ENCODE data around the gene SMAD7. TPM values are rescaled to one million over a fixed set of nuclear protein-coding genes. Genes with fewer than 3 reads are reported as not detected.

SMAD7 gene
- polyA plus RNA-seq, 3 donors = 1.4 to 9.4 (median 1.5) TPM

DNA sequence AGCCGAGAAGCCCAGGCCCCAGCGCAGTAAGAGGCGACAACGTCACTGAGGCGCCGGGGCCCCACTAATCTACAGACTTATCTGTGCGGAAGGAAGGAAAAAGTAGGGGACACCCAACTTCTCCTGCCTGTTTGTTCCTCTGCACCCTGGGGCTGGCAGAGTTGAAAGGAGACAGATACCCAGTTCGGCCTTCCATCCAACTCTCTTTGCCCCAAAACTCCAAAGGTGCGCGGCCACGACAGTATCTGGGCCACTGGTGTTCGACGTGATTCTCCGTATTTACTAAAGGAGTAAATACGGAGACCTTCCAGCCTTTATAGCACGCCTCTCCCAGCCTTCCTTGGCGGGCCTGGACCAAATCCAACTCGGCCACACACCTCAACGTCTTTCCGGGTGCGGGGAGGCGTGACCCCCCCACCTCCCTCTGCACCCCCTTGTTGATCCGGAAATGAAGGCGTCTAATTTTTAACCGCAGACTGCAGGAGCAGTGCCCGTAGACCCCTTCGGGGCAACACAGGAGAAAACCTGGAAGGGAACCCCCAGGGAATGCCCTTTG lies 1.6 kb downstream of the SMAD7 start:
- Histone ChIP-seq H3K27me3 (ENCODE audit: control insufficient read depth in 2 of 2, insufficient read depth in 2 of 2, low read length in 2 of 2) (peaks cover 0 to 2% of the 10 kb centered on the region in 2 donors), H3K79me2 (ENCODE audit: insufficient read depth, low read length) (peaks cover 70% of the 10 kb centered on the region), H3K27ac (ENCODE audit: low read depth in 1 of 2, low read length in 2 of 2) (peak overlapping the region in 1 of 2 donors; percentile 70), H3K36me3 (replicated peaks in 1 of 2; ENCODE audit: control insufficient read depth in 1 of 2, insufficient read depth in 2 of 2, low read length in 2 of 2) (peaks cover 0 to 31% of the 10 kb centered on the region in 2 donors), H2AFZ (ENCODE audit: insufficient read depth, low read depth, low read length, poor library complexity, severe bottlenecking) (peak overlapping the region; percentile 62), H3K9ac (ENCODE audit: insufficient read depth, low read length, poor library complexity, severe bottlenecking) (peak overlapping the region; percentile 80), H3K4me3 (replicated peaks in 1 of 3; ENCODE audit: low read depth in 2 of 3, low read length in 3 of 3) (peak overlapping the region; percentile 78 to 95 (median 93)), H4K20me1 (ENCODE audit: insufficient read depth, low read length) (peaks cover 69% of the 10 kb centered on the region), H3K4me1 (ENCODE audit: control insufficient read depth in 1 of 2, insufficient read depth in 2 of 2, low read length in 2 of 2) (peaks cover 26 to 52% of the 10 kb centered on the region in 2 donors), H3K4me2 (replicated peaks; ENCODE audit: extremely low read depth, low read length, poor library complexity, severe bottlenecking) (peak overlapping the region; percentile 100), H3K9me3 (replicated peaks in 1 of 2; ENCODE audit: control insufficient read depth in 1 of 2, insufficient read depth in 1 of 2, low read length in 2 of 2) (no peaks in the 10 kb centered on the region)
- WGBS (ENCODE audit: insufficient coverage) = under 1% methylated on average over 23 of the region's 27 CpGs
- DNase-seq = peak; percentile 32 to 56 (median 51)
- H3K4me3 Mint-ChIP-seq = peak overlapping the region; percentile 98
- intact Hi-C loops (cut with micrococcal nuclease) = loop anchor here (5.0 to 10.0 kb wide), 2 partner anchors 47 to 174 kb away; no protein-coding TSS in a partner anchor
- H3K27ac Mint-ChIP-seq = peak overlapping the region in 6 of 7 donors; percentile 48 to 88 (median 74)
- H3K9me3 Mint-ChIP-seq = no peaks in the 10 kb centered on the region
- TF ChIP-seq, protein P1, sequence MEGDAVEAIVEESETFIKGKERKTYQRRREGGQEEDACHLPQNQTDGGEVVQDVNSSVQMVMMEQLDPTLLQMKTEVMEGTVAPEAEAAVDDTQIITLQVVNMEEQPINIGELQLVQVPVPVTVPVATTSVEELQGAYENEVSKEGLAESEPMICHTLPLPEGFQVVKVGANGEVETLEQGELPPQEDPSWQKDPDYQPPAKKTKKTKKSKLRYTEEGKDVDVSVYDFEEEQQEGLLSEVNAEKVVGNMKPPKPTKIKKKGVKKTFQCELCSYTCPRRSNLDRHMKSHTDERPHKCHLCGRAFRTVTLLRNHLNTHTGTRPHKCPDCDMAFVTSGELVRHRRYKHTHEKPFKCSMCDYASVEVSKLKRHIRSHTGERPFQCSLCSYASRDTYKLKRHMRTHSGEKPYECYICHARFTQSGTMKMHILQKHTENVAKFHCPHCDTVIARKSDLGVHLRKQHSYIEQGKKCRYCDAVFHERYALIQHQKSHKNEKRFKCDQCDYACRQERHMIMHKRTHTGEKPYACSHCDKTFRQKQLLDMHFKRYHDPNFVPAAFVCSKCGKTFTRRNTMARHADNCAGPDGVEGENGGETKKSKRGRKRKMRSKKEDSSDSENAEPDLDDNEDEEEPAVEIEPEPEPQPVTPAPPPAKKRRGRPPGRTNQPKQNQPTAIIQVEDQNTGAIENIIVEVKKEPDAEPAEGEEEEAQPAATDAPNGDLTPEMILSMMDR (IDR thresholded peaks at IDR 0.05) = no peak
- peaks cover 38 to 41% of the 10 kb centered on the region in 2 donors for H3K36me3 Mint-ChIP-seq
- H3K4me1 Mint-ChIP-seq = peaks cover 51% of the 10 kb centered on the region
- H3K27me3 Mint-ChIP-seq (ENCODE audit: low read depth in 3 of 3) = peaks cover 5 to 22% (median 5%) of the 10 kb centered on the region in 3 donors

DNA sequence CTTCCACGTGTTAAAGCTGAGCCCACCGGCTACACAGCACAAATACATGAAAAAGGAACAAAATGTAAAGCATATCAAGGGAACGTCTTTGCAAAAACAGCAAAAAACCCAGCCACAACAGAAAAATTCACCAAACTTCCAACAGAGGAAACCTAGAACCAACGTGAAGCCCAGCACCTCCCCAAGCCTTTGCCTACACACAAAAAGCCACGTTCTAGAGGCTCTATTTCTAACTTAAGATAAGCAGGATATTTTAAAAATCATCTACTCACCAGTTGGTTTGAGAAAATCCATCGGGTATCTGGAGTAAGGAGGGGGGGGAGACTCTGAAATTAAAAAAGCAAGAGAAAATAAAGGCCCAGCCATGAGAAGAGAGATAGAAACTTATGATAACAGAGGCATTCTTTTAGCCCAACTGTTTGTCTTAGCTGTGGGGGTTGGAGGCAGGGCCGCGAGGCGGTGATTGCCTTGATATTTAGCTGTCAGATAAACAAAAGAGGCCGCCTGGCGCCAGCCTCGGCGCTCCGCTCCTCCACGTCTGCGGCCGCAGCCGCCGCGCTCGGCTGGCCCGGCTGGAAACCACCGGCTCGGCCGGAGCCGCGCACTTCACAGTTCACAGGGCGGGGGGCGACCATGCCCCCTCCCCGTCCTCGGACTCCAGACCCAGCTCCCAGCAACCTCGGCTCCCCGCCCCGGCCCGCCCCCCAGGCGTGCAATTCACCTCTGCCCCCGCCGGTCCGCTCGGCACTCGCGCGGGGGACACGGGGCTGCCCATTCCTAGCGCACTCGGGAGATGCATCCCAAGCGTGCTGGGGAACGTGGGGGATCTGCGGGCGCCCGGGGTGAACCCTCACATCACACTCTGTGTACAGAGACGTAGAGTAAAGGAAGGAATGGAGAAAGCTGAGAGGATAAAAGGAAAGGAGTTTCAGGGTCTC lies 2.4 kb downstream of the SMAD7 start:
- TF ChIP-seq, protein P1 (IDR thresholded peaks at IDR 0.05) = no peak
- Mint-ChIP-seq H3K4me1 (peaks cover 56% of the 10 kb centered on the region), H3K27me3 (ENCODE audit: low read depth in 3 of 3) (peaks cover 5 to 22% (median 9%) of the 10 kb centered on the region in 3 donors), H3K9me3 (no peaks in the 10 kb centered on the region), H3K4me3 (peak overlapping the region; percentile 98), H3K27ac (peak overlapping the region in 5 of 7 donors; percentile 56 to 88 (median 70)), H3K36me3 (peaks cover 45 to 49% of the 10 kb centered on the region in 2 donors)
- H3K9ac ChIP-seq (ENCODE audit: insufficient read depth, low read length, poor library complexity, severe bottlenecking) = peak overlapping the region; percentile 80
- peaks cover 0 to 2% of the 10 kb centered on the region in 2 donors for H3K27me3 ChIP-seq (ENCODE audit: control insufficient read depth in 2 of 2, insufficient read depth in 2 of 2, low read length in 2 of 2)
- peaks cover 26 to 55% of the 10 kb centered on the region in 2 donors for H3K4me1 ChIP-seq (ENCODE audit: control insufficient read depth in 1 of 2, insufficient read depth in 2 of 2, low read length in 2 of 2)
- intact Hi-C loops (cut with micrococcal nuclease) = loop anchor here (5.0 to 10.0 kb wide), 2 partner anchors 46 to 174 kb away; no protein-coding TSS in a partner anchor
- 8% methylated on average over 38 of the region's 52 CpGs for WGBS (ENCODE audit: insufficient coverage)
- peak overlapping the region; percentile 100 for H3K4me2 ChIP-seq (replicated peaks; ENCODE audit: extremely low read depth, low read length, poor library complexity, severe bottlenecking)
- no peaks in the 10 kb centered on the region for H3K9me3 ChIP-seq (replicated peaks in 1 of 2; ENCODE audit: control insufficient read depth in 1 of 2, insufficient read depth in 1 of 2, low read length in 2 of 2)
- H3K27ac ChIP-seq (ENCODE audit: low read depth in 1 of 2, low read length in 2 of 2) = peak overlapping the region in 1 of 2 donors; percentile 70
- peaks cover 78% of the 10 kb centered on the region for H3K79me2 ChIP-seq (ENCODE audit: insufficient read depth, low read length)
- peaks cover 77% of the 10 kb centered on the region for H4K20me1 ChIP-seq (ENCODE audit: insufficient read depth, low read length)
- peak overlapping the region; percentile 78 to 95 (median 93) for H3K4me3 ChIP-seq (replicated peaks in 1 of 3; ENCODE audit: low read depth in 2 of 3, low read length in 3 of 3)
- DNase-seq = no peak
- H3K36me3 ChIP-seq (replicated peaks in 1 of 2; ENCODE audit: control insufficient read depth in 1 of 2, insufficient read depth in 2 of 2, low read length in 2 of 2) = peaks cover 2 to 38% of the 10 kb centered on the region in 2 donors
- peak overlapping the region; percentile 61 for H2AFZ ChIP-seq (ENCODE audit: insufficient read depth, low read depth, low read length, poor library complexity, severe bottlenecking)
